Stimulated activated CD8-positive, alpha-beta memory T cell treated with anti-CD3 and anti-CD28 coated beads, Interleukin-12 subunit alpha, Interleukin-12 subunit beta, amount 100 ng/mL, for 24 hours (primary cell): Measurements from ENCODE around the gene SAT2.

Source experiments
- DNase-seq: peaks from one replicate; pipeline ENCODE4 v3.0.0-alpha.2; 2020; ENCODE audit errors: extremely low read depth

Gene SAT2

DNA sequence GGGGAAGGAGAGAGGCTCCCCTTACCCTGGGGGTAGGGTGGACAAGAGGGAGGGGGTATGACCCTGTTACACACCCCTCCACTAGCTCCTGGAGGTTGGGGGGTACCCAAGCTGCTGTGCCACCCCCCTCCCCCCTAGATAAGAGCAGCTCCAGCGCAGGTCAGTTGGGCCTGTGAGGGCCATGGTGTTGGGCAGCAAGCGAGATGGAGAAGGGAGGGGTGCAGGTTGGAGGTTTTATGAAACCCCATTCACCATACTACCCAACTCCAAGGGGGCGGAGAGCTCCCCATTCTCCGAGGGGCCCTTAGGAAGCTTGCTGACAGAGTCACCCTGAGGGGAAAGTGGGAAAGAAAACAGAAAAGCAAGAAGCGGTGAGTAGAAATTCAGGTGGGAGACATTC lies 36.0 kb downstream of the SAT2 start:
- no peak for DNase-seq

DNA sequence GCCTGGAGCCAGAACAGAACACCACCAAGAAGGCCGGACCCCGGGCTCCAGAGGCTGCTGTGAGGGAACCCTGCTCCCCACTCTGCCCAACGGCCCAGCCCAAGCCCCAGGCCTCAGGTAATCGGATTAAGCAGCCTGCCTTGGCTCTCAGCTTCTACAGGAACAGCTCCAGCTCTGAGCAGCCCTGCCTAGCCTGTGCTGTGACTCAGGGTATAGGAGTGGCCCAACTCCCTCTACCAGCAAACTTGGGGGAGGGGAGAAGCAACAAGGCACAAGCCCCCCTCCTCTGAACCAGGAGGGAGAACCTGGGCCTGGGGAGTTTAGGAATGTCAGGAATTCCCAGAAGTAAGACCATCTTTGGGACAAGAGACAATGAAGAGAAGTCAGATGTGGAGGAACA lies 36.9 kb downstream of the SAT2 start:
- no peak for DNase-seq

DNA sequence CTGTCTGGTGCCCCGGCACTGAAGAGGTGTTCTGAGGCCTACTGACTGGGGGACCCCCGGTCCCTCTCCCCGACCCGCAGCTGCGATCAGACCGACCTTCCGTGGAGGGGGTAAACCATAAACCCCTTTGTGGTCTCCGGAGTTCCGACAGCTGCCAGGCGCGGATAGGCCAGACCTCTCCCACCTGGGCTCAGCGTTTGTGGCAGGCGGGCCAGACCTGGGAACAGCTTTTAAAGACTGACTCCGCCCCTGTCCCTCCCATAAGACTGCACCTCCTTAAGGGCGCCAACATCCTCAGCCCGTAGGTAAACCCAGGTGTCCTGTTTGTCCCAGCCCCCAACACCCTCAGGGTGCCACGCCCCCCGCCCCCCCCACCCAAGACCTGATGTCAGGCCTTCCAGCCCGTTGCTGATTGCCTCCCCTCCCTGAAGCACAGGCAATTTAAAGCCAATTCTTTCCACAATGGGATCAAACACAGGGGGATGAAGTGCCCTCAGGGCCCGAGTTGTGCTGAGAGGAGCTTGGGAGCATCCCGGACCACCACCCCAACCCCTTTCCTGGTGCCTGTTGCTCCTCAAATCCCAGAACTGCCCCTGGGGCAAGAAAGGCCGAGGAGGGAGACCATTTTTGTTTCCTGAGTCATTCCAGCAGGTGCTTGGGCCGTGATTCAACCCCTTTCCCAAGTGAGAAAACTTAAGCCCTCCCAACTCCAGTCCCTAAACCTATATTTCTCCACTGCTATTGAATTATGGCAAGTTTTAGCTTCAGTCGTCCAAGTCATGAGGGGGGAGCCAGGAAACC lies 37.5 kb downstream of the SAT2 start, which contains the start of gene SOX15:
TSS of gene SOX15 (minus strand) at position 204 of the 801 bp plus-strand sequence. CDS start 418 bp downstream, outside the sequence.
- no peak for DNase-seq

DNA sequence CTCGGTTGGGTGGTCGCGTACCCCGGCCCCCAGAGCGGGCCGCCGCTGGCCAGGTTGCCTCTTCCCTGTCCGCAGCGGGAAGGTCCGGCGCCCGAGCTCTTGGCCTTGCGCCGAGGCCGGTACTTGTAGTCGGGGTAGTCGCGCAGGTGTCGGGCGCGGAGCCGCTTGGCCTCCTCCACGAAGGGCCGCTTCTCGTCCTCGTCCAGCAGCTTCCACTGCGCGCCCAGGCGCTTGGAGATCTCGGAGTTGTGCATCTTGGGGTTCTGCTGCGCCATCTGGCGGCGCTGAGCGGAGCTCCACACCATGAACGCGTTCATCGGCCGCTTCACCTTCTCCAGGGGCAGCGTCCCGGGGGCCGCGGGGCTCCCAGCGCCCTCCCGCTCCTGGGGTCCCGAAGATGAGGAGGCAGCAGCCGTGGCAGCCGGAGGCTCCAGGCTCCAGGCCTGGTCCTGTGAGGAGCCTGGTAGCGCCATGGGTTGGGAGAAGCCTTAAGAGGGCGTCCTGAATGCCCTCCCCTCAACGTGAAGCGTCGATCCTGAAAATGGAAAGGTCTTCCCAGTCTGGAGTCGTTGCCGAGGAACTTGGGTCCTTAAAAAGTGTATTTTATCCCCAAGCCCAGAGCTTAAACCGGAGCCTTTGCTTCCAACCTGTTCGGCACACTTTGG lies 38.3 kb downstream of the SAT2 start:
- DNase-seq: no peak

DNA sequence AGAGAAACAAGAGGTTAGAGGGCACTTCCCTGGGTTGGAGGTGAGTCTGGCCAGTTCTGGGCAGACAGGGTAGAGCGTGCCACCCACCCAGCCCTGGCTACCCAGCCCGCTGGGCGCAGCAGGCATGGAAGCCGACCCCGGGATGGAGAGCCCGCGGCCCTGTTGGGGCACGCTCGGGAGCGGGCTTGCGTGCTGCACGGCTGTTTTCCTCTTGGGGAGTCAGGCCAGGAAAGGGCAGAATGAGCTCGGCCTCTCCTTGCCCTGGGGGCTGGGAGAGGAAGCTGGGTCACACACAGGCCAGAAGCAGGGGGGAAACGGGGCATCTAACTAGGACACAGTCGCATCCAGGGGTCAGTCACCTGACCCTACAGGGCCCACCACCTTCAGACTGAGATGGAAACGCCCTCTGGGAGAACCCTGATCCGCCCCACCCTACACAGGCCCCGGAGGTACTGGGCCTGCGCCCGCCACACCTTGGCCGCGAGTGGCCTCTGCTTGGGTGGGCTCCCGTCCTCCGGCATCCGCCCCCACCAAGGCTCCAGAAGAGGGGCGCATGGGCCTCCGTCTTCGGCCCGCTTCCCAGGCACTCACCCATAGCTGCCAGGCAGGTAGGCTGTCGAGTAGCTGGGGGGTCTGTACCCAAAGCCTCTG lies 38.9 kb downstream of the SAT2 start:
- DNase-seq: no peak

DNA sequence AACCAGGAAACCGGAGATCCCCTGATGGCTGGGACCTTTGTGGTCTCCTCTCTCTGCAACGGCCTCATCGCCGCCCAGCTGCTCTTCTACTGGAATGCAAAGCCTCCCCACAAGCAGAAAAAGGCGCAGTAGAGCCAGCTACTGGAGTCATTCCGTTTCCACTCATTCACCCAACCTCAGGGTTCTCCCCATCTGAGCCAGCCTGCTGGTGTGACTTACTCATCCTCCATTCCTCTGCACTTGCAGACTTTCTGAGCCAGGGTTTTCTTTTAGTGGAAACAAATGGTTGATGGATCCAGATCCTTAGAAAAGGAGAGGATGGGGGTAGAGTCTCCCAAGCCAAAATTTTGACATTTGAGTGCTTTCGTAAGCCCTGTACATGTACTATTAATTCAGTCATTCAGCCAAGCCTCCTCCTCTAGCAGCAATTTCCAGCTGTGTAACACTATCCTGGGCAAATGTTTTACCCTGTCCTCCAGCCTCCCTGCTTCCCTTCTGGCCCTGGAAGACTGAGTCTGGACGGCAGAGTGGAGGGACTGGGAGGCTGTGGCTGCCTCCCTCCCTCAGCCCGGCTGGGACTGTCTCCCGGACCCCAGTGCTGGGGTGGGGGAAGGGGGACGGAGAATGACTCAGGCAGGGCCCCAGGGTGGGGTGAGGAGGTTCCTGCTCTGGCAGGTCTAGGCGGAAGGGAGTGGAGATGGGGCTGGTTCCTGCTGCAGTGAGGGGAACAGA lies 40.0 kb downstream of the SAT2 start:
- no peak for DNase-seq

DNA sequence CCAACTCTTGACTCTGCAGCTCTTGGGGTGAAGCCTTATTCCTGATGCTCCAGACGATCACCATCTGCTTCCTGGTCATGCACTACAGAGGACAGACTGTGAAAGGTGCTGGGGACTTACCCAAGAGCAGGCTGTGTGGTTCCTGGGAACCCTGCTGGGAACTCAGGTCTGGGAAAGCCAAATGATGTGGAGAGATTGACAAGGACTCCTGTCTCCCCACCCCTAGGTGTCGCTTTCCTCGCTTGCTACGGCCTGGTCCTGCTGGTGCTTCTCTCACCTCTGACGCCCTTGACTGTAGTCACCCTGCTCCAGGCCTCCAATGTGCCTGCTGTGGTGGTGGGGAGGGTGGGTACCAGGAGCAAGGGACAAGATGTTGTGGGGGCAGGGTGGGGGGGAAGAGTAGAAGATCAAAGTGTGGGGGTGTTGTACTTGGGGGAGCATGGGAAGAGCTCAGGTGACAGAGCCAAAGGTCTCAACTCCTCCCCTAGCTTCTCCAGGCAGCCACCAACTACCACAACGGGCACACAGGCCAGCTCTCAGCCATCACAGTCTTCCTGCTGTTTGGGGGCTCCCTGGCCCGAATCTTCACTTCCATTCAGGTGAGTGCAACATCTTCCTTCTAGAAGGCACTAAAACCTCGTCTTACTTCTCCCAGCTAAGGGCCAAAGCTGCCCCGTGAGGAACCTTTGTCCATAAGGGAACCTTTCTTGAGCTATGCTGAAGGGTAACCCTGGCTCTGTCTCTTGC lies 40.8 kb downstream of the SAT2 start:
- no peak for DNase-seq

DNA sequence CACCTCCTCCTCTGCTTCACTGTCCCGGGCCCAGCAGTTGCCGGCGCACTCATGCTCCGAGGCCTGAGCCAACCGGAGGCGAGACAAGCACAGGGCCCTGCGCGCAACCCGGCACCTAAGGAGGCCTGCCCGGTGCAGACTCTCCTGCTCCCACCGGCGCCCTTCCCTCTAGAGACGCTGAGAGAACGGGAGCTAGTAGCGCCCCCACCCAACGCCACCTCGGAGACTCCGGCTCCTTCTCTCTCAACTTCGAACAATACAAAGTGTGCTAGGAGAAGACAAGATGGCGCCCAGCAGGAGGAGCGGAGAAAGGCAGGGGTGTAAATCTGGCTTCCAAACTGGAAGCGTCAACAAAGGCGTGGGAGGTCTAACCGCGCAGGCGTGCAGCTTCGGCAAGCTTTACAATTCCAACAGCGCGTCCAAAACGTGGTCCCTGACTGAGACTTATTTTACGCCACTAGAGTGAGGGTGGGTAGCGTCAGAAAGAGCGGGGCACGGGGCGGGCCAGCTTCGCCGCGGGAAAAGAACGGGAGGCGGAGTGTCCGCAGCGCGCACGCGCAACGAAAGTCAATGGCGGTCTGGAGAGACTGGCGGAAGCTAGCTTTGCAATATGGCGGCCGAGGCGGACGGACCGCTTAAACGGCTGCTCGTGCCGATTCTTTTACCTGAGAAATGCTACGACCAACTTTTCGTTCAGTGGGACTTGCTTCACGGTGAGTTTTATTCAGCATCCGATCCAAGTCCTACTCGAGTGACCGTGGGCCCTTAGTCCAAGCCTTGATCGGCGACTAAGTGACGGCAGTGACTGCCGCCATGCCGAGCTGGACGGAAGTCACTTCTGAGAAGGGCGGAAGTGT lies 44.1 kb downstream of the SAT2 start, which contains the start of gene MPDU1:
TSS of gene MPDU1 (plus strand) at position 600 of the 857 bp plus-strand sequence. CDS start at position 611, 11 bp downstream.
- peak; percentile 88 for DNase-seq

DNA sequence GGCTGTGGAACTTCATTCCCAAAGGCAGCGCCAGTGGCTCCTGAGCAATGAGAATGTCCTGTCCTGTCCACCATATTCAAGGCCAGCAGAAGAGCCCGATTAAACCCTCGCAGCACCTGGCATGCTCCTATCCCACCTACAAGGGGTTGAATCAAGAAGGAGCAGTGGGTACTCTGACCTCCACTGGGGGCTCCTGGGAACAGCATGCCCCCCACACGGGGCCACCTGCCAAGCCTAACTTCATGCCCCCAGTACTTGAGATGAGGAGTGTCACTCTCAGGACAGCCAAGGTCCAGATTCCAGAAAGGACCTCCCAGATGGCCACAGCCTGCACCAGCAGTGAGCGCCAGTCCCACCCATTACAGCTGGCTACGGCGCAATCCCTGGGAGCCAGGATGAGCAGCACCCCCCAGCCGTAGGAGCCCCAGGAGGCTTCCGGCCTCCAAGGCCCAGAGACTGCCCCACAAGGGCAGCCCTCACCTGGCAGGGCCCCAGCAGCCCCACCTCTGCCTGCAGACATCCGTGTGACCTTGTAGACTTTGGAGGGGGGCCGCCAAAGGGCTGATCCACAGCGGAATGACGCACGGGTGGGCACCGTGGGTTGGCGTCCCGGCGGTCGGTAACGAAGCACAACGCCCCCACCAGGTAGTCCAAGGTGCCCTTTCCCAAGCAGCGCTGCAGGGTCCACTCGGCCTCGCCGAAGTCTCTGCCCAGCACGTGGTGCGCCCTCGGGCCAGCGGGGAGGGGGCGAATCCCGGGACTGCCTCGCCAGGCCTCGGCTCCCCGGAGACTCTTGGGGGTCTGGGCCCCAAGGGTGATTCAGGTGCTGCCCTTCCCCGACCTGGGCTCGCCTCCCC lies 45.0 kb downstream of the SAT2 start:
- no peak for DNase-seq

DNA sequence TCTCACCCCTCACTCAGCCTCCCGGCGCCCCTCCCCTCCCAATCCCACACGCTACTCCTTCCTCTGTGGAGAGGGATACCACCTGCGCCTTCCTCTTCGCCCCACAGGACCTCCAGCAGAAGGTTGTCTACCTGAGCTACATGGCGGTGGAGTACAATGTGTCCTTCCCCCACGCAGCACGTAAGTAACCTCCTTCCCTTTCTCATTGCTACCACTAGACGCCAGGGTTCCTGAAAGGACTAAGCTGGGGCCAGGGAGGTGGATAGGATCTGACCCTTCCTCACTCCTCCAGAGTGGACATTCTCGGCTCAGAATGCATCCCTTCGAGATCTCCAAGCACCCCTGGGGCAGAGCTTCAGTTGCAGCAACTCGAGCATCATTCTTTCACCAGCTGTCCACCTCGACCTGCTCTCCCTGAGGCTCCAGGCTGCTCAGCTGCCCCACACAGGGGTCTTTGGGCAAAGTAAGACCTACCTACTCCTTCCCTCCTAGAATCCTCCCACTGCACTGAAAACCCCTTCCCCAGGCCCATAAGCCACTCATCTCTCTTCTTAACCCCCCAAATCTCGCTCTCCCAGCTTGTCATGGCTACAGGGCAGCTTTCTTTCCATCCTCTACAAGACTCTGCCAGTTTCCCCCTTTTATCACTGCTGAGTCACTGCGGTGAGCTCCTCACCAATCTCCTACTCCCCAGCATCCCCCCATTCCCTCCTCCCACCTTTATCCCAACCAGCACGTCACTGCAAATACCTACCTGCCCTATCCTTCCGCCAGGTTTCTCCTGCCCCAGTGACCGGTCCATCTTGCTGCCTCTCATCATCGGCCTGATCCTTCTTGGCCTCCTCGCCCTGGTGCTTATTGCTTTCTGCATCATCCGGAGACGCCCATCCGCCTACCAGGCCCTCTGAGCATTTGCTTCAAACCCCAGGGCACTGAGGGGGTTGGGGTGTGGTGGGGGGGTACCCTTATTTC lies 46.7 kb downstream of the SAT2 start:
- DNase-seq: no peak

DNA sequence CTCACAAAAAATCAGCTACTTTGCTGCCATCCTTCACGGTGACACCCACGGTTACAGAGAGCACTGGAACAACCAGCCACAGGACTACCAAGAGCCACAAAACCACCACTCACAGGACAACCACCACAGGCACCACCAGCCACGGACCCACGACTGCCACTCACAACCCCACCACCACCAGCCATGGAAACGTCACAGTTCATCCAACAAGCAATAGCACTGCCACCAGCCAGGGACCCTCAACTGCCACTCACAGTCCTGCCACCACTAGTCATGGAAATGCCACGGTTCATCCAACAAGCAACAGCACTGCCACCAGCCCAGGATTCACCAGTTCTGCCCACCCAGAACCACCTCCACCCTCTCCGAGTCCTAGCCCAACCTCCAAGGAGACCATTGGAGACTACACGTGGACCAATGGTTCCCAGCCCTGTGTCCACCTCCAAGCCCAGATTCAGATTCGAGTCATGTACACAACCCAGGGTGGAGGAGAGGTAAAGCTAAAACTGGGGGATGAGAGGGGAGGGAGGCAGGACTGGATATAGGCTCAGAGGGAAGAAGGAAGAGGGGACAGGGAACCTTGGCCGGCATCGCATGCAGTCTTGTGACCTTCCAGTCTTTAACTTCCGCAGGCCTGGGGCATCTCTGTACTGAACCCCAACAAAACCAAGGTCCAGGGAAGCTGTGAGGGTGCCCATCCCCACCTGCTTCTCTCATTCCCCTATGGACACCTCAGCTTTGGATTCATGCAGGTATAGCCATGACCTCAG lies 47.6 kb downstream of the SAT2 start:
- DNase-seq: no peak

DNA sequence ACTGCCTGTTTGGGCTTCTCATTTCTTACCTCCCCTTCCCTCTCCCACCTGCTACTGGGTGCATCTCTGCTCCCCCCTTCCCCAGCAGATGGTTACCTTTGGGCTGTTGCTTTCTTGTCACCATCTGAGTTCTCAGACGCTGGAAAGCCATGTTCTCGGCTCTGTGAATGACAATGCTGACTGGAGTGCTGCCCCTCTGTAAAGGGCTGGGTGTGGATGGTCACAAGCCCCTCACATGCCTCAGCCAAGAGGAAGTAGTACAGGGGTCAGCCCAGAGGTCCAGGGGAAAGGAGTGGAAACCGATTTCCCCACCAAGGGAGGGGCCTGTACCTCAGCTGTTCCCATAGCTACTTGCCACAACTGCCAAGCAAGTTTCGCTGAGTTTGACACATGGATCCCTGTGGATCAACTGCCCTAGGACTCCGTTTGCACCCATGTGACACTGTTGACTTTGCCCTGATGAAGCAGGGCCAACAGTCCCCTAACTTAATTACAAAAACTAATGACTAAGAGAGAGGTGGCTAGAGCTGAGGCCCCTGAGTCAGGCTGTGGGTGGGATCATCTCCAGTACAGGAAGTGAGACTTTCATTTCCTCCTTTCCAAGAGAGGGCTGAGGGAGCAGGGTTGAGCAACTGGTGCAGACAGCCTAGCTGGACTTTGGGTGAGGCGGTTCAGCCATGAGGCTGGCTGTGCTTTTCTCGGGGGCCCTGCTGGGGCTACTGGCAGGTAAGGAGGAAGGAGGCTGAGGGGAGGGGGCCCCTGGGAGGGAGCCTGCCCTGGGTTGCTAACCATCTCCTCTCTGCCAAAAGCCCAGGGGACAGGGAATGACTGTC lies 48.4 kb downstream of the SAT2 start, which contains the start of gene CD68:
TSS of gene CD68 (plus strand) at position 638 of the 833 bp plus-strand sequence. CDS start at position 678, 40 bp downstream.
- DNase-seq: no peak

DNA sequence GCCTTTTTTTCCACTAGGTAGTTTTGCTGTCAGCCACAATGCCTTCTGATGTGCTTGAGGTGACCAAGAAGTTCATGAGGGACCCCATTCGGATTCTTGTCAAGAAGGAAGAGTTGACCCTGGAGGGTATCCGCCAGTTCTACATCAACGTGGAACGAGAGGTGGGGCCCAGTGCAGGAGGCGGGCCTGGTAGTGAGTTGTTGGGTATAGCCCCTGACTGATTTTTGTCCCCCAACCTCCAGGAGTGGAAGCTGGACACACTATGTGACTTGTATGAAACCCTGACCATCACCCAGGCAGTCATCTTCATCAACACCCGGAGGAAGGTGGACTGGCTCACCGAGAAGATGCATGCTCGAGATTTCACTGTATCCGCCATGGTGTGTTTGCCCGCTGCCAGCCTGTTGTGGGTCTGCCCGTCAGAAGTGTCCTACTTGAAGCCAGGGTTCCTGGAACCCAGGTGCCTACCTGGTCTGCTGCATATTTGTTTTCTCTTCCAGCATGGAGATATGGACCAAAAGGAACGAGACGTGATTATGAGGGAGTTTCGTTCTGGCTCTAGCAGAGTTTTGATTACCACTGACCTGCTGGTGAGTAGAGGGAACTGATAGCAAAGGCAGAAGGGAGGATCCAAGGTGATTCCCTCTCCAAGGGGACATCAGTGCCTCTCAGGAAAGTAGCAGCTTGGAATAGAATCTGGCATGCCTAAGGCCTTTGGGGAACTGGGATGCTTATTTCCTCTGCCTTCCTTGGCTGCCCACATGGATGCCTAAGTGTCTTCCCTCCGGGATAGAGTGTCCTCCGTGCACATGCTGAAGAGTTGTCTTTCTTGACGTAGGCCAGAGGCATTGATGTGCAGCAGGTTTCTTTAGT lies 50.1 kb downstream of the SAT2 start:
- no peak for DNase-seq

DNA sequence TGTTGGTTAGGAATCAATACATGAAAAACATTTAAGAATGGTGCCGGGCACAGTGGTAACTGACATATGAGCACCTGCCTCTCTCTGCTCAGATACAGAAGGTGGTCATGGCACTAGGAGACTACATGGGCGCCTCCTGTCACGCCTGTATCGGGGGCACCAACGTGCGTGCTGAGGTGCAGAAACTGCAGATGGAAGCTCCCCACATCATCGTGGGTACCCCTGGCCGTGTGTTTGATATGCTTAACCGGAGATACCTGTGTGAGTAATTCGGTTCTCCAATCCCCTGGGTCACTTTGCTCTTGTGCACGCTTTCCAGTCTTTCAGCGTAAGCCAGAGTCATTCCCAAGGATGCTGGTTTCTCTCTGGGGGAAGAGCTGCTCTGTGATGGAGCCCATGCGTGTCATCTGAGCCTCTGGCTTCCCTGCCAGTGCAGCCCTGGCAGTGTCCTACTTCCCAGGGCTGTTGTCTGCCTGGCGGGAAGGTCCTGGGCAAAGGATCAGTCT lies 51.1 kb downstream of the SAT2 start:
- DNase-seq: no peak
